Ectodermal cell (in vitro differentiated cells): Measurements from ENCODE around the gene LINGO4.

Source experiments
- H3K27ac ChIP-seq: 2 replicates; pipeline ENCODE4 v1.7.0; 2013; ENCODE audit warnings: mild to moderate bottlenecking, low read depth, low read length; ENCODE audit not compliant: insufficient read depth, poor library complexity, severe bottlenecking
- H3K27me3 ChIP-seq: 2 replicates; pipeline ENCODE4 v1.7.0; 2013; ENCODE audit warnings: mild to moderate bottlenecking, low read length; ENCODE audit not compliant: insufficient read depth, control insufficient read depth, poor library complexity, severe bottlenecking
- H3K36me3 ChIP-seq: one replicate; pipeline ENCODE4 v1.7.0; 2013; ENCODE audit warnings: low read length; ENCODE audit not compliant: control insufficient read depth, insufficient read depth
- H3K4me1 ChIP-seq: one replicate; pipeline ENCODE4 v1.7.0; 2013; ENCODE audit warnings: low read length; ENCODE audit not compliant: control insufficient read depth, insufficient read depth
- H3K4me3 ChIP-seq: 2 replicates; pipeline ENCODE4 v1.7.0; 2013; ENCODE audit warnings: low read depth, low read length, control low read depth; ENCODE audit not compliant: insufficient read depth
- H3K9me3 ChIP-seq: 2 replicates; pipeline ENCODE4 v1.7.0; 2013; ENCODE audit warnings: mild to moderate bottlenecking, low read length, moderate library complexity; ENCODE audit not compliant: control insufficient read depth
- WGBS, 2 experiments: methylation state at CpG; one replicate each; pipeline ENCODE4 v1.1.7; 2013; ENCODE audit warnings: missing lambda C conversion rate in 2 of 2; 5-methylcytosine and 5-hydroxymethylcytosine counted together

LINGO4 gene

GRCh38 chr1:151825751-151826660, 20.8 kb upstream of the LINGO4 start:
- Histone ChIP-seq H3K27ac (no peak overlapping the region), H3K27me3 (no peaks in the 10 kb centered on the region), H3K4me1 (peaks cover 41% of the 10 kb centered on the region), H3K36me3 (no peaks in the 10 kb centered on the region), H3K9me3 (no peaks in the 10 kb centered on the region), H3K4me3 (no peak overlapping the region)
- 55 to 57% methylated on average over 21 of the region's 21 CpGs for WGBS, 2 experiments

- no peak overlapping the region for H3K4me3 ChIP-seq
- H3K4me1 ChIP-seq, result peaks cover 34% of the 10 kb centered on the region
- no peak overlapping the region for H3K27ac ChIP-seq
- H3K27me3 ChIP-seq, result no peaks in the 10 kb centered on the region
- H3K36me3 ChIP-seq, result no peaks in the 10 kb centered on the region
- 80% methylated on average over 9 of the region's 9 CpGs for WGBS, 2 experiments
- no peaks in the 10 kb centered on the region for H3K9me3 ChIP-seq
Observed at GRCh38 chr1:151825204-151825603, 20.0 kb upstream of the LINGO4 start.

- WGBS, 2 experiments, result 85 to 86% methylated on average over 8 of the region's 8 CpGs
Observed at GRCh38 chr1:151823175-151823574, 18.0 kb upstream of the LINGO4 start.

GRCh38 chr1:151822404-151822803, 17.2 kb upstream of the LINGO4 start:
- H3K4me1 ChIP-seq, result peaks cover 13% of the 10 kb centered on the region
- H3K4me3 ChIP-seq, result no peak overlapping the region
- H3K9me3 ChIP-seq, result no peaks in the 10 kb centered on the region
- 58 to 63% methylated on average over 7 of the region's 7 CpGs for WGBS, 2 experiments
- no peaks in the 10 kb centered on the region for H3K36me3 ChIP-seq
- no peaks in the 10 kb centered on the region for H3K27me3 ChIP-seq
- H3K27ac ChIP-seq, result no peak overlapping the region

More at GRCh38 chr1:151823175-151823574, 18.0 kb upstream of the LINGO4 start:
- Histone ChIP-seq H3K36me3 (no peaks in the 10 kb centered on the region), H3K4me3 (no peak overlapping the region), H3K9me3 (no peaks in the 10 kb centered on the region), H3K27ac (no peak overlapping the region), H3K27me3 (no peaks in the 10 kb centered on the region), H3K4me1 (peaks cover 17% of the 10 kb centered on the region)

GRCh38 chr1:151820940-151821339, 15.7 kb upstream of the LINGO4 start:
- H3K4me3 ChIP-seq, result no peak overlapping the region

GRCh38 chr1:151819976-151820623, 14.9 kb upstream of the LINGO4 start:
- H3K27me3 ChIP-seq, result no peaks in the 10 kb centered on the region
- 92% methylated on average over 7 of the region's 7 CpGs for WGBS, 2 experiments
- H3K27ac ChIP-seq, result no peak overlapping the region
- no peak overlapping the region for H3K4me3 ChIP-seq
- H3K9me3 ChIP-seq, result no peaks in the 10 kb centered on the region
- H3K36me3 ChIP-seq, result no peaks in the 10 kb centered on the region
- peaks cover 7% of the 10 kb centered on the region for H3K4me1 ChIP-seq

More at GRCh38 chr1:151820940-151821339, 15.7 kb upstream of the LINGO4 start:
- H3K36me3 ChIP-seq, result no peaks in the 10 kb centered on the region
- peaks cover 8% of the 10 kb centered on the region for H3K4me1 ChIP-seq
- WGBS, 2 experiments, result 75 to 83% methylated on average over 2 of the region's 2 CpGs
- no peak overlapping the region for H3K27ac ChIP-seq
- no peaks in the 10 kb centered on the region for H3K27me3 ChIP-seq
- H3K9me3 ChIP-seq, result no peaks in the 10 kb centered on the region

- Histone ChIP-seq H3K9me3 (no peaks in the 10 kb centered on the region), H3K36me3 (no peaks in the 10 kb centered on the region), H3K4me3 (no peak overlapping the region), H3K27me3 (no peaks in the 10 kb centered on the region), H3K4me1 (peaks cover 7% of the 10 kb centered on the region), H3K27ac (no peak overlapping the region)
- WGBS, 2 experiments, result 89 to 91% methylated on average over 12 of the region's 12 CpGs
Observed at GRCh38 chr1:151819227-151819835, 14.1 kb upstream of the LINGO4 start.

GRCh38 chr1:151817353-151817730, 12.1 kb upstream of the LINGO4 start:
- WGBS, 2 experiments, result 84 to 89% methylated on average over 7 of the region's 7 CpGs
- no peaks in the 10 kb centered on the region for H3K9me3 ChIP-seq
- peaks cover 3% of the 10 kb centered on the region for H3K4me1 ChIP-seq
- H3K27me3 ChIP-seq, result no peaks in the 10 kb centered on the region
- H3K36me3 ChIP-seq, result no peaks in the 10 kb centered on the region
- H3K27ac ChIP-seq, result no peak overlapping the region
- H3K4me3 ChIP-seq, result no peak overlapping the region

GRCh38 chr1:151816548-151817352, 11.5 kb upstream of the LINGO4 start:
- Histone ChIP-seq H3K4me3 (no peak overlapping the region), H3K36me3 (no peaks in the 10 kb centered on the region), H3K9me3 (no peaks in the 10 kb centered on the region), H3K4me1 (no peaks in the 10 kb centered on the region), H3K27ac (no peak overlapping the region), H3K27me3 (no peaks in the 10 kb centered on the region)
- 83 to 93% methylated on average over 20 to 26 of the region's 26 CpGs for WGBS, 2 experiments
